GM23338 (cell line): ENCODE results near the gene SLTM. TPM values are rescaled to one million over a fixed set of nuclear protein-coding genes. Genes with fewer than 3 reads are reported as not detected.
"Not testable (repeated sequence)": the region's sequence is repeated elsewhere in the genome, so short reads cannot be mapped to it uniquely, and the experiment has no call there.

Experiments used
- ATAC-seq: fragments of 200-7000 bp; cut with Tn5 transposase; 3 replicates; pipeline ENCODE4 v1.9.1; 2020
- DNase-seq: peaks from one replicate; pipeline ENCODE4 v3.0.0-alpha.2; 2015; ENCODE audit warnings: low spot score
- H2AFZ ChIP-seq: fragments of 200-600 bp; sonication (generic); 2 replicates; pipeline ENCODE4 v1.8.0; 2016; ENCODE audit warnings: antibody characterized with exemption, mild to moderate bottlenecking, moderate library complexity
- H3F3A ChIP-seq: fragments of 200-600 bp; sonication (generic); replicated peaks from 2 replicates; pipeline ENCODE4 v1.8.0; 2017; ENCODE audit warnings: antibody characterized with exemption, mixed run types, low read depth
- H3K27ac ChIP-seq: fragments of 200-600 bp; sonication (generic); 2 replicates; pipeline ENCODE4 v1.6.1; 2016; ENCODE audit warnings: low read depth
- H3K27me3 ChIP-seq: fragments of 200-600 bp; sonication (generic); 2 replicates; pipeline ENCODE4 v1.8.0; 2016; ENCODE audit warnings: mild to moderate bottlenecking, mixed run types, moderate library complexity; ENCODE audit not compliant: insufficient read depth
- H3K36me3 ChIP-seq: fragments of 200-600 bp; sonication (generic); 2 replicates; pipeline ENCODE4 v1.8.0; 2016; ENCODE audit warnings: mild to moderate bottlenecking; ENCODE audit not compliant: insufficient read depth
- H3K4me1 ChIP-seq: fragments of 200-600 bp; sonication (generic); 2 replicates; pipeline ENCODE4 v1.8.0; 2016; ENCODE audit warnings: mild to moderate bottlenecking, moderate library complexity; ENCODE audit not compliant: insufficient read depth
- H3K4me2 ChIP-seq: fragments of 200-600 bp; sonication (generic); 2 replicates; pipeline ENCODE4 v1.7.1; 2017; ENCODE audit warnings: mixed run types
- H3K4me3 ChIP-seq: fragments of 200-600 bp; sonication (generic); 2 replicates; pipeline ENCODE4 v1.6.1; 2016; ENCODE audit warnings: mixed run types
- H3K79me2 ChIP-seq: fragments of 200-600 bp; sonication (generic); replicated peaks from 2 replicates; pipeline ENCODE4 v1.8.0; 2017; ENCODE audit warnings: mild to moderate bottlenecking; ENCODE audit not compliant: insufficient read depth
- H3K9me2 ChIP-seq: fragments of 200-600 bp; sonication (generic); 2 replicates; pipeline ENCODE4 v1.8.0; 2017; ENCODE audit not compliant: insufficient read depth
- H4K20me1 ChIP-seq: fragments of 200-600 bp; sonication (generic); replicated peaks from 2 replicates; pipeline ENCODE4 v1.8.0; 2017; ENCODE audit warnings: mild to moderate bottlenecking; ENCODE audit not compliant: insufficient read depth
- H3K27ac Mint-ChIP-seq: 2 replicates; pipeline ENCODE4 v1.8.0; 2020; ENCODE audit warnings: inconsistent platforms, mild to moderate bottlenecking, moderate library complexity, mixed read lengths
- H3K27me3 Mint-ChIP-seq: 3 replicates; pipeline ENCODE4 v1.8.0; 2022; ENCODE audit warnings: low read depth, mild to moderate bottlenecking, moderate library complexity, mixed read lengths, inconsistent platforms; ENCODE audit not compliant: insufficient read depth, poor library complexity
- H3K36me3 Mint-ChIP-seq: 3 replicates; pipeline ENCODE4 v1.8.0; 2021; ENCODE audit warnings: low read depth, mild to moderate bottlenecking, inconsistent platforms, moderate library complexity, mixed read lengths
- H3K4me1 Mint-ChIP-seq: 3 replicates; pipeline ENCODE4 v1.8.0; 2020; ENCODE audit warnings: mild to moderate bottlenecking, inconsistent platforms, mixed read lengths
- H3K4me3 Mint-ChIP-seq: 3 replicates; pipeline ENCODE4 v1.8.0; 2021; ENCODE audit warnings: moderate library complexity, mild to moderate bottlenecking, inconsistent platforms, mixed read lengths
- H3K9me3 Mint-ChIP-seq: 3 replicates; pipeline ENCODE4 v1.8.0; 2020; ENCODE audit warnings: moderate library complexity, mild to moderate bottlenecking, inconsistent platforms, mixed read lengths
- CTCF ChIP-seq, 2 experiments: fragments of 200-600 bp in 1 of 2; sonication (generic) in 1 of 2; conservative IDR thresholded peaks; 2 replicates each; pipeline versions ENCODE4 v1.5.1 to v1.6.1; 2016 to 2017; ENCODE audit warnings: antibody characterized with exemption in 2 of 2, low read depth in 2 of 2, mild to moderate bottlenecking in 2 of 2, moderate library complexity in 1 of 2
- POLR2AphosphoS5 ChIP-seq: IDR thresholded peaks from 2 replicates; pipeline ENCODE4 v1.6.1; 2016; ENCODE audit warnings: antibody characterized with exemption, low read depth
- STAT1 ChIP-seq: IDR thresholded peaks from one replicate; pipeline ENCODE4 v1.6.1; 2016; ENCODE audit warnings: antibody characterized with exemption; ENCODE audit not compliant: unreplicated experiment
- ZNF331 ChIP-seq: fragments of 250-450 bp; sonication (Bioruptor Pico); IDR thresholded peaks from 2 replicates; pipeline ENCODE4 v1.5.0; 2020; ENCODE audit warnings: low read depth, mild to moderate bottlenecking, moderate library complexity
- ZNF462 ChIP-seq: fragments of 250-450 bp; sonication (Bioruptor Pico); IDR thresholded peaks from 2 replicates; pipeline ENCODE4 v1.5.0; 2020; ENCODE audit warnings: mild to moderate bottlenecking, moderate library complexity
- polyA plus RNA-seq: library from polyadenylated mRNA; unstranded; fragments of >200 nt; fragmentation: Nextera tagmentation; extraction: Ambion mirVana; gene quantifications from 2 replicates; pipeline ENCODE4 v1.2.1, GENCODE V29; 2016
- total RNA-seq: library from RNA; depleted of rRNA; stranded (reverse); fragments of >200 nt; shearing (Covaris generic); gene quantifications from 2 replicates; pipeline ENCODE4 v1.2.3, GENCODE V29; 2014

SLTM gene
- total and polyA plus RNA-seq, 2 experiments from 2014 or later, result 210 to 476 TPM

DNA sequence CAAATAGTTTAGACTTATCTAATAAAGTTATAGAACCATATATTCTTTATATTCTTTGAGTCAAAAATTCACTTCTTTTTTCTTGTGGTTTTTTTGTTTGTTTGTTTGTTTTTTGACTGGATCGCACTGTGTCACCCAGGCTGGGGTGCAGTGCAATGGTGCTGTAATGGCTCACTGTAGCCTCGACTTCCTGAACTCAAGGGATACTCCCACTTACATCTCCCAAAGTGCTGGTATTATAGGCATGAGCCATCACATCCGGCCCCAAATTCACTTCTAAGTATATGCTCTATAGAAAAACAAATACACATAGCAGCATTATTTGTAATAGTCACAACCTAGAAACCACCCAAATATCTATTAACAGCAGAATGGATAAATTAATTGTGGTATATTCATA, 13.7 kb upstream of the SLTM start:
- Mint-ChIP-seq H3K27me3 (no peaks in the 10 kb centered on the region), H3K4me1 (peaks cover 9% of the 10 kb centered on the region), H3K36me3 (no peaks in the 10 kb centered on the region), H3K9me3 (no peaks in the 10 kb centered on the region), H3K4me3 (no peak overlapping the region), H3K27ac (no peak overlapping the region)
- no peak for TF ChIP-seq STAT1
- no peak for TF ChIP-seq CTCF (conservative IDR thresholded peaks at IDR 0.05; ENCODE audit: low read depth in 2 of 2)
- no peak for TF ChIP-seq ZNF331
- TF ChIP-seq ZNF462, result no peak
- no peak for TF ChIP-seq POLR2AphosphoS5
- no peak overlapping the region for H3K27ac ChIP-seq
- peaks cover 2% of the 10 kb centered on the region; the same call in 1 of the 2 replicates for H3K9me2 ChIP-seq
- no peak overlapping the region for H3K4me3 ChIP-seq
- H3K4me2 ChIP-seq, result no peak overlapping the region
- 0 out of 2 replicates have a peak, but pooled peaks cover 3% of the 10 kb centered on the region for H3F3A ChIP-seq
- H3K79me2 ChIP-seq, result no peaks in the 10 kb centered on the region
- peaks cover 8% of the 10 kb centered on the region; the same call in 1 of the 2 replicates for H3K4me1 ChIP-seq
- no peak overlapping the region for H2AFZ ChIP-seq
- H3K27me3 ChIP-seq, result no peaks in the 10 kb centered on the region
- DNase-seq (no peak), ATAC-seq (no peak)
- no peaks in the 10 kb centered on the region for H4K20me1 ChIP-seq
- H3K36me3 ChIP-seq, result no peaks in the 10 kb centered on the region

DNA sequence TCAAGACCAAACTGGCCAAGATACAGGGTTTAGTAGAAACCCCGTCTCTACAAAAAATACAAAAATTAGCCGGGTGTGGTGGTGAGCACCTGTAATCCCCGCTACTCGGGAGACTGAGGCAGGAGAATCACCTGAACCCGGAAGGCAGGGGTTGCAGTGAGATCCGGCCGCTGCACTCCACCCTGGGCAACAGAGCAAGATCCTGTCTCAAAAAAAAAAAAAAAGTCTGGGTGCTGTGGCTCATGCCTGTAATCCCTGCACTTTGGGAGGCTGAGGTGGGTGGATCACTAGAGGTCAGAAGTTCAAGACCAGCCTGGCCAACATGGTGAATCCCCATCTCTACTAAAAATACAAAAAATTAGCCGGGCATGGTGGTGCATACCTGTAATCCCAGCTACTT, 1.5 kb upstream of the SLTM start:
- not testable (repeated sequence) for H3K9me3 Mint-ChIP-seq, H4K20me1 ChIP-seq, DNase-seq, H3K9me2 ChIP-seq, H3K4me3 ChIP-seq, H3K36me3 ChIP-seq, ATAC-seq, H3K27me3 ChIP-seq, H3F3A ChIP-seq
- Histone ChIP-seq H3K4me1 (peaks cover 15% of the 10 kb centered on the region), H2AFZ (peak overlapping the region; percentile 34; the same call in 1 of the 2 replicates), H3K79me2 (peaks cover 33% of the 10 kb centered on the region), H3K4me2 (peak overlapping the region; percentile 84; the same call in 1 of the 2 replicates), H3K27ac (peak overlapping the region; percentile 95; the same call in 1 of the 2 replicates)
- Mint-ChIP-seq H3K27ac (peak overlapping the region; percentile 99), H3K4me3 (peak overlapping the region; percentile 94), H3K27me3 (peaks cover 14% of the 10 kb centered on the region), H3K36me3 (peaks cover 25% of the 10 kb centered on the region), H3K4me1 (peaks cover 16% of the 10 kb centered on the region; the same call in 2 of the 3 replicates)
